ENCODE results near the gene TMCC1.

DNA sequence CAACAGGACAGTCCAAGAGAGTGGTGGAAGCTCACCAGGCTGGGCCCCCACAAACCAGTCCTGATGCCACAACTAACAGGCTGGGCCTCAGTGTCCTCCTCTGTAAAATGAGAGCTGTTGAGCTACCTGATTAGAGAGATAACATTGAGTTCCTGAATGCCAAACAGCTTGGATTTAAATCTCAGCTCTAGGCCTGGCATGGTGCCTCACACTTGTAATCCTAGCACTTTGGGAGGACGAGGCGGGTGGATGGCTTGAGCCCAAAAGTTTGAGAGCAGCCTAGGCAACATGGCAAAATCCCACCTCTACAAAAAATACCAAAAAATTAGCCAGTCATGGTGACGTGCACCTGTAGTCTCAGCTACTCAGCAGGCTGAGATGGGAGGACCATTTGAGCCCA lies 20.1 kb upstream of the TMCC1 start:
- no peak for TF ChIP-seq CTCF (IDR thresholded peaks at IDR 0.05)
- TF ChIP-seq POLR2A (IDR thresholded peaks at IDR 0.05) = no peak
